OCI-LY1 (cell line): Measurements from ENCODE around the gene AGBL1.

ENCODE experiments used
- H2AFZ ChIP-seq: fragments of 200-600 bp; sonication (generic), shearing (Covaris generic); 2 replicates; pipeline ENCODE4 v1.6.0; 2014; ENCODE audit warnings: antibody characterized with exemption, mild to moderate bottlenecking, low read length
- H3F3A ChIP-seq: fragments of 200-600 bp; sonication (generic), shearing (Covaris generic); 2 replicates; pipeline ENCODE4 v1.6.0; 2014; ENCODE audit warnings: mild to moderate bottlenecking, antibody characterized with exemption, low read length, moderate library complexity; ENCODE audit not compliant: insufficient read depth
- H3K27ac ChIP-seq: fragments of 200-600 bp; sonication (generic); 2 replicates; pipeline ENCODE4 v1.5.1; 2014; ENCODE audit warnings: low read length, mixed run types, mild to moderate bottlenecking, low read depth; ENCODE audit not compliant: poor library complexity, severe bottlenecking
- H3K27me3 ChIP-seq: fragments of 200-600 bp; sonication (generic); 2 replicates; pipeline ENCODE4 v1.6.0; 2014; ENCODE audit warnings: antibody characterized with exemption, mild to moderate bottlenecking, low read length, moderate library complexity; ENCODE audit not compliant: insufficient read depth
- H3K36me3 ChIP-seq: fragments of 200-600 bp; sonication (generic); 2 replicates; pipeline ENCODE4 v1.6.1; 2014; ENCODE audit warnings: mild to moderate bottlenecking, antibody characterized with exemption, low read length, moderate library complexity, mixed read lengths; ENCODE audit not compliant: insufficient read depth
- H3K4me1 ChIP-seq: fragments of 200-600 bp; sonication (generic); 2 replicates; pipeline ENCODE4 v1.5.1; 2014; ENCODE audit warnings: mild to moderate bottlenecking, low read length, moderate library complexity; ENCODE audit not compliant: insufficient read depth, severe bottlenecking
- H3K4me2 ChIP-seq: fragments of 200-600 bp; sonication (generic), shearing (Covaris generic); 2 replicates; pipeline ENCODE4 v1.6.1; 2014; ENCODE audit warnings: low read length
- H3K4me3 ChIP-seq: fragments of 200-600 bp; sonication (generic); 2 replicates; pipeline ENCODE4 v1.5.1; 2014; ENCODE audit warnings: low read length, low read depth, mild to moderate bottlenecking, mixed read lengths; ENCODE audit not compliant: poor library complexity, severe bottlenecking
- H3K79me2 ChIP-seq: fragments of 200-600 bp; shearing (Covaris generic); 2 replicates; pipeline ENCODE4 v1.6.1; 2016; ENCODE audit warnings: mixed run types, low read length, mixed read lengths; ENCODE audit not compliant: insufficient read depth
- H3K9ac ChIP-seq: fragments of 200-600 bp; sonication (generic), shearing (Covaris generic); 2 replicates; pipeline ENCODE4 v1.6.1; 2014; ENCODE audit warnings: mild to moderate bottlenecking, low read length, mixed read lengths
- H3K9me2 ChIP-seq: fragments of 200-600 bp; sonication (generic), shearing (Covaris generic); 2 replicates; pipeline ENCODE4 v1.6.1; 2014; ENCODE audit warnings: low read depth, mild to moderate bottlenecking, low read length, mixed read lengths
- H3K9me3 ChIP-seq: fragments of 200-600 bp; shearing (Covaris generic); 2 replicates; pipeline ENCODE4 v1.6.1; 2014; ENCODE audit warnings: low read length, mixed read lengths
- H4K20me1 ChIP-seq: fragments of 200-600 bp; sonication (generic), shearing (Covaris generic); 2 replicates; pipeline ENCODE4 v1.6.0; 2016; ENCODE audit warnings: mild to moderate bottlenecking, low read length; ENCODE audit not compliant: insufficient read depth
- EZH2 ChIP-seq: fragments of 200-600 bp; sonication (generic), shearing (Covaris generic); IDR thresholded peaks from 2 replicates; pipeline ENCODE4 v1.8.0; 2017; ENCODE audit warnings: borderline replicate concordance, mixed run types, mild to moderate bottlenecking, antibody characterized with exemption, low read length, moderate library complexity, mixed read lengths
- TF ChIP-seq, protein P1 (sequence below): fragments of 200-600 bp; sonication (generic), shearing (Covaris generic); IDR thresholded peaks from 2 replicates; pipeline ENCODE4 v1.5.1; 2017; ENCODE audit warnings: mild to moderate bottlenecking, antibody characterized with exemption, low read length, moderate library complexity, mixed read lengths

The AGBL1 gene

DNA sequence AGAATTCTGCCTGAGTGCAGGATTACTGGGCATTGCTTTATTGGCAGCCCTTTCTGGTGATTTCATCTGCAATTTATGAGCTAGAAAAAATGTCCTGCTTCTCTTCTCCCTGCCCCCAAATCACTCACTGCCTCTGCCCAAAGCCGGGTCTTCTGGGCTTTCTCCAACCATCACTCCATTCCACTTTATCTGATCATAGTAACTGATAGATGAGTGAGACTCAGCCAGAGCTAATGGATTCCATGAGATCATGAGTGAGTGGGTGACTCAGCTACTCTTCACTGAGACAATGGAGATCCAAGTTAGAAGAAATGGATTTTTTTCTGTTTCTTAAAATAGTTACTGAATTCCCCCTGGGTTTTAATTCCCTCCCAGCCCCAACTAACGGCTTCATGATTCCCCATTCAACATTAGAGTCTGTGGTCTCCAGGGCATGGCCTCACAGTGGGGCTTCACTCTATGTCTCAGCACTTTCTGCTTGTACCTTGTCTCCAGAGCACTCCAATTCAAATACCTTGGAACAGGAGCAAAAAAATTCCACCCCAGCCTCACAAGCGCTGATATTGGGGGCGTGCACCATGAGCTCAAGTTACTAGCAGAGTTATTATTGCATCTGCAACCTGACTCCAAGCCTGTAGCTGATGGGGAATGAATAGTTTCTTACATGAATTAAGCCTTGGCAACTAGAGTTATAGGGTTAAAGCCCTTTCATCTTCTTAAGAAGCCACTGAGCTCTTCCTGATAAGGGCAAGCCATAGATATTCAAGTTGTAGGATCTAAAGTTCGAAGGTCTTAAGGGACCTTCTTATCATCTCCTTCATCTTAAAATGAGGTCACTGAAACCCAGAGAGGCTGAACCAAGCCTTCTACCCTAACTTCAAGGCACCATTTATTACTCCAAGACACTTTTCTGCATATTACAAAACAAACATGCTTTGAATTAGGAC lies 85.9 kb downstream of the AGBL1 start:
- no peaks in the 10 kb centered on the region for H3K79me2 ChIP-seq
- no peaks in the 10 kb centered on the region for H3K9me3 ChIP-seq
- no peaks in the 10 kb centered on the region; the same call in 1 of the 2 replicates for H3K27me3 ChIP-seq
- H3K9me2 ChIP-seq = no peaks in the 10 kb centered on the region
- no peak overlapping the region for H3K27ac ChIP-seq
- no peaks in the 10 kb centered on the region for H4K20me1 ChIP-seq
- no peak overlapping the region for H3K4me2 ChIP-seq
- no peaks in the 10 kb centered on the region for H3K4me1 ChIP-seq
- H2AFZ ChIP-seq = no peak overlapping the region
- H3K4me3 ChIP-seq = no peak overlapping the region
- TF ChIP-seq, protein P1, sequence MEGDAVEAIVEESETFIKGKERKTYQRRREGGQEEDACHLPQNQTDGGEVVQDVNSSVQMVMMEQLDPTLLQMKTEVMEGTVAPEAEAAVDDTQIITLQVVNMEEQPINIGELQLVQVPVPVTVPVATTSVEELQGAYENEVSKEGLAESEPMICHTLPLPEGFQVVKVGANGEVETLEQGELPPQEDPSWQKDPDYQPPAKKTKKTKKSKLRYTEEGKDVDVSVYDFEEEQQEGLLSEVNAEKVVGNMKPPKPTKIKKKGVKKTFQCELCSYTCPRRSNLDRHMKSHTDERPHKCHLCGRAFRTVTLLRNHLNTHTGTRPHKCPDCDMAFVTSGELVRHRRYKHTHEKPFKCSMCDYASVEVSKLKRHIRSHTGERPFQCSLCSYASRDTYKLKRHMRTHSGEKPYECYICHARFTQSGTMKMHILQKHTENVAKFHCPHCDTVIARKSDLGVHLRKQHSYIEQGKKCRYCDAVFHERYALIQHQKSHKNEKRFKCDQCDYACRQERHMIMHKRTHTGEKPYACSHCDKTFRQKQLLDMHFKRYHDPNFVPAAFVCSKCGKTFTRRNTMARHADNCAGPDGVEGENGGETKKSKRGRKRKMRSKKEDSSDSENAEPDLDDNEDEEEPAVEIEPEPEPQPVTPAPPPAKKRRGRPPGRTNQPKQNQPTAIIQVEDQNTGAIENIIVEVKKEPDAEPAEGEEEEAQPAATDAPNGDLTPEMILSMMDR = no peak
- no peak for TF ChIP-seq EZH2
- no peaks in the 10 kb centered on the region for H3F3A ChIP-seq
- H3K9ac ChIP-seq = no peak overlapping the region
- H3K36me3 ChIP-seq = no peaks in the 10 kb centered on the region

DNA sequence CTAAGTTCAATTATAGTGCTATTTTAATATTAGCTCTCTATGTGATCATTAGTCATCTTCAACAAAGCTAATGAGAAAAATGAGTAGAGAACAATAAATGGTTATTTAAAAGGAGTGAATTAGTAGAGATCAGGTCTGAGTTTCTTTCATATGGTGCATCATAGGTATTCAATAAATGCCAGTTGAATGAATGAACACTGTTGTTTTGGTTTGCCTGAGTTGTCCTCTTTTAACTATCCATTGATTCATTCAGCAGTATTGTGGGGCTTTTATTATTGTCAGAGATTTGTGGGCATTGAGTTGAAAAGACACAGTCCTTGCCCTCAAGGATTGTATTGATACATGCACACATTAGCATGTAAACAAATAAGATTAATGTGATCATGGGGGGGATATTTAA lies 88.2 kb downstream of the AGBL1 start:
- H3K79me2 ChIP-seq = no peaks in the 10 kb centered on the region
- H3K9ac ChIP-seq = no peak overlapping the region
- no peaks in the 10 kb centered on the region for H3F3A ChIP-seq
- H3K4me1 ChIP-seq = no peaks in the 10 kb centered on the region
- no peaks in the 10 kb centered on the region for H4K20me1 ChIP-seq
- H3K27ac ChIP-seq = no peak overlapping the region
- no peaks in the 10 kb centered on the region for H3K27me3 ChIP-seq
- H3K4me3 ChIP-seq = no peak overlapping the region
- H2AFZ ChIP-seq = no peak overlapping the region
- no peaks in the 10 kb centered on the region for H3K36me3 ChIP-seq
- H3K9me3 ChIP-seq = no peaks in the 10 kb centered on the region
- TF ChIP-seq, protein P1 = no peak
- TF ChIP-seq EZH2 = no peak
- no peak overlapping the region for H3K4me2 ChIP-seq
- no peaks in the 10 kb centered on the region for H3K9me2 ChIP-seq

DNA sequence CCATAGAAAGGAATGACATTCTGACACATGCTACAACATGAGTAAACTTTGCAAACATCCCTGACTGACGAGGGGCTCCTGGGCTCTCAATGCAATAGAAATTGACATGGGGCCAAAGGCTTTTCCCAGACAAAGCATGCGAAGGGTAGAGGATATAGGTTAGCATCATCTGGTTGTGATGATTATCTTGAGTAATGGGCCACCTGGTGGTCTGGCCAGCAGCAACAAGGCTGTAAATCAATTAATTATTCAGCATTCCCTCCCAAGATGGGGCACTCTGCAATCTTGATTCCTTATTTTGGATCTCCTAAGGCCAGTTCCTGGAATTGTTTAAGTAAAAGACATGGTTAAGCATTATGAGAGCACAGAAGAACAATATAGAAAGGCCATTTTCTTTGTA lies 99.2 kb downstream of the AGBL1 start:
- Histone ChIP-seq H3K36me3 (no peaks in the 10 kb centered on the region), H3F3A (no peaks in the 10 kb centered on the region), H3K79me2 (no peaks in the 10 kb centered on the region), H3K27ac (no peak overlapping the region), H4K20me1 (no peaks in the 10 kb centered on the region), H3K9me2 (no peaks in the 10 kb centered on the region), H2AFZ (no peak overlapping the region), H3K4me3 (no peak overlapping the region), H3K9me3 (no peaks in the 10 kb centered on the region), H3K4me1 (no peaks in the 10 kb centered on the region), H3K4me2 (no peak overlapping the region), H3K27me3 (no peaks in the 10 kb centered on the region), H3K9ac (no peak overlapping the region)
- no peak for TF ChIP-seq EZH2
- TF ChIP-seq, protein P1 = peak; percentile 37; the same call in 1 of the 2 replicates
